NCI-H2227 (cell line): ENCODE data around the gene ZNF277.
A peak's percentile ranks its signal among the peaks of the same experiment; 100 is the strongest.
"Not testable (repeated sequence)": the region's sequence is repeated elsewhere in the genome, so short reads cannot be mapped to it uniquely, and the experiment has no call there.

ENCODE experiments used
- DNase-seq: peaks from one replicate; lab custom pipeline; 2025; ENCODE audit not compliant: unreplicated experiment; lab: John Stamatoyannopoulos, UW

ZNF277 gene

GRCh38 chr7:112207765-112208164 is 1.3 kb downstream of the ZNF277 start:
- no peak for DNase-seq

- no peak for DNase-seq
These were observed 4.9 kb downstream of the ZNF277 start for GRCh38 chr7:112211348-112211907.

GRCh38 chr7:112212571-112212970 is 6.1 kb downstream of the ZNF277 start:
- no peak for DNase-seq

DNA sequence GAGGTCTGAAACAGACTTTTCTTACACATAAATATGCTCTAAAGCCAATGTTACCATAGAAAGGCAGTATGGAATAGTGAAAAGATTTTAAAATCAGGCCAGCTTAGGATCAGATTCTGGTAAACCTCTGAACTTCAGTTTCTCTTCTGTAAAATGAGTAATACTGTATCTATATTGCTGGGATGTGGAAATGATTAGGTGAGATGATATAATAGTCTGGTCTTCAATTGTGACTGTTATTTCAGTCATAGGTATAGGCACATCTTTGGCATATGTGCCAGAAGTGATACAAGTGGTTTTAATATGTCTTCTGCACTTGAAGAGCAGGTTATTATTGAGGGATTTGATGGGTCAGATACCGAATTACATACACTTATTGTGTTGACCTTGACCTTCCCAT is 7.2 kb downstream of the ZNF277 start:
- DNase-seq: peak; percentile 68

- peak; percentile 34 for DNase-seq
These were observed 7.8 kb downstream of the ZNF277 start for GRCh38 chr7:112214268-112214667.

GRCh38 chr7:112214883-112215282 is 8.4 kb downstream of the ZNF277 start:
- DNase-seq: peak; percentile 6

DNA sequence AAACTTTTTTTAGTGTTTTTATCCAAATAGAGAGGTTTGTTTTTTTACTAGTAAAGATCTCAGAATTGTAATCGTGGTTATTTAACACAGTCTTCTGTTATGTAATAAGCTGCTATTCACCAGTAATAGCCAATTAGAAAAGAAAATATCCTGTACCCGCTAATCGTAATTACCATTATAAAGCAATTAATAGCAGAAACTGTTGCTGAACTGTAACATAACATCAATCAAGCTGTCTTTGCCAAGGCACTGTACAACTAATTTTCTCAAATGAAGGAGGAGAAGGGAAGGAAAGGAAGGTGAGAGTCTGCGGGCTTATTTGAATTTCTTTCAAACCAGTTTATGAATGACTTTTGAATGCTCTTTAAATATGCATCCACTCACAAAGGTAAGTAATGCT is 9.3 kb downstream of the ZNF277 start:
- DNase-seq: no peak

- no peak for DNase-seq
These were observed 14.5 kb downstream of the ZNF277 start for GRCh38 chr7:112220877-112221434.

DNA sequence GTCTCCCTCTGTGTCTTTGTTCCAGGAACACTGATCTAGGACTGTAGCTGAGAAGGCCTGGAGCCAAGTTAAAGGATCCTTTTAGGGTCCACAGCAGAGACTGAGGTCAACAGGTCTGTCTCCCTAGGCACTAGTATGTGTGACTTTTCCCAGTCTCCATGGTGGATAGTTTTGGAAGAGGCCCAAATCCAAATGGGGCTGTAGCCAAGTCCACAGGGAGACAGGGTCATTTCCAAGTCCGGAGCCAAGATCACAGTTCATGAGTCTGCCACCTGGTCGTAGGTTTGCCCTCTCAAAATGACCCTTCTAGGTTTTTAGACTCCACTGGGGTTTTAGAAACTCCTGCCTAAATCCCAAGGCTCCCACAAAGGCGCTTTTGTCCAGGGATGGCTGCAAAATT is 16.8 kb downstream of the ZNF277 start:
- DNase-seq: no peak

DNA sequence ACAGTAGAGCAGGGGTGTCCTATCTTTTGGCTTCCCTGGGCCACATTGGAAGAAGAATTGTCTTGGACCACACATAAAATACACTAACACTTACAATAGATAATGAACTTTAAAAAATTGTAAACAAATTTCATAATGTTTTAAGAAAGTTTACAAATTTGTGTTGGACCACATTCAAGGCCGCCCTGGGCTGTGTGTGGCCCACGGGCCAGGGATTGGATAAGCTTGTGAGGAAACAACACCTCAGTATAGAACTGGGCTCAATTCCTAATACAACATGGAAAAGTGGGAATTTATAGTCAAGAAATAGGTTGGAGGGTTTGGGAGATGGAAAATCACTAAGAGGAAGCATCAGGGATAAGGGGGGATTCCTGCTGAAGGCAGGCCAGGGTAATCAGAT is 17.7 kb downstream of the ZNF277 start:
- no peak for DNase-seq

DNA sequence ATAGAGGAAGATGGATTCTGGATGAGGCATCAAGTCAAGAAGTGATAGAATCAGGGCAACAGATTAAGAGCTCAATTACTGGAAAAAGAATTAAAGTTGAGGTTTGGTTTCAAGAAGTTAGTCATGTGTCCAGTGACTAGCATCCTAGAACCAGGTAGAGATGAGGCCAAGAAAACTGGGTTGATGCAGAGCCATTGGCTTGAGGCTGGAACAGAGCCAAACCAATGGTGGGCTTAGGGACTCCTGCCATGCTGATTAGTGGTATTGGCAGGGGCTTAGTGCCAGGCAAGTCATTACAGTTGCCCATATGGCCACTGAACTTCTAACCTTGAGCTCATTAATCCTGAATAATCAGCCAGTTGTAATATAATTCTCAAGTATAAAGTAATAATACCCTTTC is 18.5 kb downstream of the ZNF277 start:
- DNase-seq: no peak

DNA sequence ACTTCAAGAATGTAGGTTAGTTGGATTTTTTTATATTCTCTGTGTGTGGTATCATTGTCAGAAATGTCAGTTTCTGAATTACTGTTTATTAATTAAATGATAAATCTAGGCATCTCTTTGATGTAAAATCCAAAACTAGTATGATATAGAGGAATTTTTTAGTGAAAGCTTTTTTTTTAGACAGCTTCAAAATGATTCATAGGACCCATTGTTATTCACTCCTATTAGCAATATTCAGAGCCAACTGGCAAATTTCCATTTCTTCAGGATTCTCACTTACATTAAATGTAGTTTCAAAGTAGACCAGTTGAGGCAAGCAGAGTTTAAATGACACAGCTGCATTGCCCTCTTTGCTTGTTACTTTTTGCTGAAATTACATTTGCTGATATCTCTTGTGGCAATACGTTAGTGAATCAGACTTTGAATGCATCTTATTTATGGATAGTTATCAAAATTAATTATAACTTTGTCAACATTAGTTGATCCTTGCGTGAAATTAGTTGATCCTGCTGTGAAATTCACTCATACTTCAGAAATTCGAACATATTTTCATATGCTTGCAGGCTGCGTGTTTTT is 20.3 kb downstream of the ZNF277 start:
- no peak for DNase-seq

DNA sequence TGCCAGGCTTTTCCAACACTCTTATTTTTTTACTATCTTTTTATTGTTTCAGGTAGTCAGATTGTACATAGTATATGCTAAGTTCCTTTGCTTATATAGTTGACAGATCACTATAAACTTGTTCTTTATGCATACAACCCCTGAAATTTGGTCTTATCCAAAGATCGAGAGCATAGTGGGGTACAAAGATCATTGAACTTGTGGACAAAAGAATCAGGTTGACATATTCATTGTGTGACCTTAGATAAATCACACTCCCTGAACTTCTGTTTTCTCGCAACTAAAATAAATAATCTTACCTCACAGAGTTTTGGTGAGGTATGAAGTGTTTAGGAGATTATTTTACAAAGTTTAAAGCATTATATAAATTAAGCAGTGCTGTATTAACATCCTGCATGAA is 22.1 kb downstream of the ZNF277 start:
- no peak for DNase-seq

DNA sequence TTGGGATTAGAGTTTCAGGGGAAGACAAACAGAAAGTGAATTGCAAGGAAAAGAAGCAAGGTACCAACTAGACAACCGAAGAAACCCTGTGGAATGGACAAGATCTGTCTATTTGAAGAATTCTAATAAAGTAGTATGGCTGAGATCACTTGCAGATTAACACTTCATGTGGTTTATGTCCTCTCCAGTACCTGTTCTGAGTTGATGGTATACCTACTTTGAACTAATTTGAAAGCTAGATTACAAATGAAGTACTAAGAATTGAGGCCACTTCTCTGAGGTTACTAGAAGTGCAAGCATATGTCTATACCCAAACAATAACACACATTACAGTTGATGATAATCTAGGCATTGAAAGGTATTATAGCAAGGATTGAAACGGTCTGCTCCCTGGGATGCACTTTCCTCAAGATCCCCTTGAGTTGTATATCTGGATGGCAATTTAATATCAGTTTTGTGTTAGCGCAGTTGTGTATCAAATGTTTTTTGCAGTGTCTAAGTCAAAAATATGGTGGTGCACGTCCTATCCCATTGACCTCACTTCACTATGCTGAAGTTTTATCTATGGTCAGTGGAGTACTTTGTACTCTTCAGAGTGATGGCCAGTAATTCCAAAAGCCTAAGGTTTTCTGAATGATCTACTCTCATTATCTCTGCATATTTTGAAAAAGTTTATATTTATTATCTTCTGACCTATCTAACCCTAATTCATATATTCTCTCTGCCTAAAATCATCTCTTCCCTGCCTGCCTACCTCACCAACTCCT is 25.9 kb downstream of the ZNF277 start:
- DNase-seq: no peak

- no peak for DNase-seq
These were observed 26.7 kb downstream of the ZNF277 start for GRCh38 chr7:112233048-112233697.

- DNase-seq: no peak
These were observed 27.7 kb downstream of the ZNF277 start for GRCh38 chr7:112234147-112234546.

- DNase-seq: no peak
These were observed 30.1 kb downstream of the ZNF277 start for GRCh38 chr7:112236597-112236996.

- DNase-seq: no peak
These were observed 31.8 kb downstream of the ZNF277 start for GRCh38 chr7:112238330-112238729.

DNA sequence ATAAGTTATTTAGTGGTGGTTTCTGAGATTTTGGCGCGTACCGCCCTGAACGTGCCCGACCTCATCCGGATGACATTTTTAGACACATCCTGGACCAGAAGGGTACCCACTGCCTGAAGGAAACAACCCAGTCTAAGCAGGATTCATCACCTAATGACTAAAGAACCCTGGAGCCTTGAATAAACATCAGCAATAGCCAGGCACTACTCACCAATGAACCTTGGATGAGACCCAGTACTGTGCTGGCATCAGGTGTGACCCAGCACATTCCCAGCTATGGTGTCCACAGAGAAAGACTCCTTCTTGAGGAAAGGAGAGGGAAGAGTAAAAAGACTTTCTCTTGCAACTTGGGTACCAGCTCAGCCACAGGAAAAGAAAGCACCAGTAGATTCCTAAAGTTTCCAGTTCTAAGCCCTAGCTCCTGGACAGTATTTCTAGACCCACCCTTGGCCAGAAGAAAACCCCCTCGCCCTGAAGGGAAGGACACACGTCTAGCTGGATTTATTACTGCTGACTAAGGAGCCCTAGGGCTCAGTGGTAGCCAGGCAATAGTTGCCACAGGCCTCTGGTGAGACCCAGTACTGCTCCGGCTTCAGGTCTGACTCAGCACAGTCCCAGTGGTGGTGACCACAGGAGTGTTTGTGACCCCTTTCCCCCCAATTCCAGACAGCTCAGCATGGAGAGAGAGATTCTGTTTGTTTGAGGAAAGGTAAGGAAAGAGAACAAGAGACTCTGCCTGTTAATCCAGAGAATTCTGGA is 32.5 kb downstream of the ZNF277 start:
- DNase-seq: no peak

- no peak for DNase-seq
These were observed 42.1 kb downstream of the ZNF277 start for GRCh38 chr7:112248598-112248997.

- DNase-seq: not testable (repeated sequence)
These were observed 43.5 kb downstream of the ZNF277 start for GRCh38 chr7:112249967-112250366.
